Measurements from ENCODE around the gene DEPP1.

The DEPP1 gene

DNA sequence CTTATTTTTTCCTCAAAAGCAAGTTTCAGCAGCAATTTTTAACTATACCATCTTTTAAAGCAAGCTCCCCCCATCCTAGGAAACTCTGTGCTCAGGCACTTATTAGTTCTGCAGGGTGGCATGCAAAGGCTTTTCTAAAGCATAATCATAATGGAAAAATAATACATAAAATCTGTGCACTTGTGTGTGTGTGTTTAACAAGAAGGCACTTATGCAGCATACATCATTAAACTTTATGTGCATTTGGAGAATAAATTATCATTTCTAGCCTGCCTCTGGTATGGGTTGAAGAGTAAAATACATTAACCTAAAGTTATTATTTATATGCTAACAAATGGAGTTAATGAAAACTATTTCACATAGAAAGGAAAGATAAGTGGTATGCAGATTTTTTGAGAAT is 24.6 kb downstream of the DEPP1 start:
- TF ChIP-seq, protein P1, sequence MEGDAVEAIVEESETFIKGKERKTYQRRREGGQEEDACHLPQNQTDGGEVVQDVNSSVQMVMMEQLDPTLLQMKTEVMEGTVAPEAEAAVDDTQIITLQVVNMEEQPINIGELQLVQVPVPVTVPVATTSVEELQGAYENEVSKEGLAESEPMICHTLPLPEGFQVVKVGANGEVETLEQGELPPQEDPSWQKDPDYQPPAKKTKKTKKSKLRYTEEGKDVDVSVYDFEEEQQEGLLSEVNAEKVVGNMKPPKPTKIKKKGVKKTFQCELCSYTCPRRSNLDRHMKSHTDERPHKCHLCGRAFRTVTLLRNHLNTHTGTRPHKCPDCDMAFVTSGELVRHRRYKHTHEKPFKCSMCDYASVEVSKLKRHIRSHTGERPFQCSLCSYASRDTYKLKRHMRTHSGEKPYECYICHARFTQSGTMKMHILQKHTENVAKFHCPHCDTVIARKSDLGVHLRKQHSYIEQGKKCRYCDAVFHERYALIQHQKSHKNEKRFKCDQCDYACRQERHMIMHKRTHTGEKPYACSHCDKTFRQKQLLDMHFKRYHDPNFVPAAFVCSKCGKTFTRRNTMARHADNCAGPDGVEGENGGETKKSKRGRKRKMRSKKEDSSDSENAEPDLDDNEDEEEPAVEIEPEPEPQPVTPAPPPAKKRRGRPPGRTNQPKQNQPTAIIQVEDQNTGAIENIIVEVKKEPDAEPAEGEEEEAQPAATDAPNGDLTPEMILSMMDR (IDR thresholded peaks at IDR 0.05; ENCODE audit: low read depth, low read length) = no peak
- no peak for DNase-seq (ENCODE audit: extremely low read depth, low read depth)

DNA sequence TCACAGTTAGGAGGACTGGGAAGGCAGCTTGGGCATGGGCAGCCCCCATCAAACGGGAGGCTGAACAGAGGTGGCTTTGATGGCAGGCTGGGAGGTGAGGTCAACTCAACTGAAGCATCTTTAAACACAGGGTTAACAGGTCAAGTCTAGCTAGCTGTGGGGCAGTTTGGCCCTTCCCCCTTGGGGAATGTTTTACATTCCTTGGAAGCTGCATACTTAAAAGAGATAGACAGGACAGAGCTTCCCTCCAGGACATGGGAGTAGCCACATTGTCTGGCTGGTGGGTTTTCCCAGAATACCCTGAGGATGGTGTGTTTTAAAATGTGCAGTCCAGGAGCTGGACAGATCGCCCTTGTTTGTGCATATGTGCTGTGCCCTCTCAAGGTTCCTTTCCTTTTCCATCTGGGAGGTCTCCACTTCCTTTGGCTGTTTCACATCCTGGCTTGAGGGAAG is 25.8 kb downstream of the DEPP1 start:
- TF ChIP-seq, protein P1 (IDR thresholded peaks at IDR 0.05; ENCODE audit: low read depth, low read length) = no peak
- no peak for DNase-seq (ENCODE audit: extremely low read depth, low read depth)

DNA sequence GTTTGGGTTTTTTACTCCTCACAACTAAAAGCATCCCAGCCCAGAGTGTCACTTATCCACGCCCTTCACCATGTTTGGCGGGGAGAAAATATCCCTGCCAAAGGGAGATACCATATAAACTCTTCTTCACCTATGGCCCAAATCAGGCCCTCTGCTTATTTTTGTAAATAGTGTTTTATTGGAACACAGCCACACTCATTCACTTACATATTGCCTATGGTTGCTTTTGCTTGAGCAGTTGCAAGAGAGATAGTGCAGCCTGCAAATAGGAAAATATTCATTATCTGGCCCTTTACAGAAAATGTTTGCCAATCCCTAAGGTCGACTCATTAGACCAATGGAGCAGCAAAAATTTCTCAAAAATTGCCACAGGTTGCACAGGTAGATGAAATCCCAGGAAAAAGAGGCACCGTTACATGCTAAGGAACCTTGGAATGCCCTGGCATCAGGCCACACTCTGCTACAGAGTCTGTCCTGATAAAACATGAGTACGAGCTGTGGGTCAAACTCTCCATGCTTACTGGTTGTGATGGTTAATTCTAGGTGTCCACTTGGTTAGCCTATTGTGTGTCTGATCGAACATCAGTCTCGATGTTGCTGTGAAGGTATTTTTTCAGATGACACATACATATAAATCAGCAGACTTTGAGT is 26.9 kb downstream of the DEPP1 start:
- DNase-seq (ENCODE audit: extremely low read depth, low read depth) = no peak
- TF ChIP-seq, protein P1 (IDR thresholded peaks at IDR 0.05; ENCODE audit: low read depth, low read length) = no peak

DNA sequence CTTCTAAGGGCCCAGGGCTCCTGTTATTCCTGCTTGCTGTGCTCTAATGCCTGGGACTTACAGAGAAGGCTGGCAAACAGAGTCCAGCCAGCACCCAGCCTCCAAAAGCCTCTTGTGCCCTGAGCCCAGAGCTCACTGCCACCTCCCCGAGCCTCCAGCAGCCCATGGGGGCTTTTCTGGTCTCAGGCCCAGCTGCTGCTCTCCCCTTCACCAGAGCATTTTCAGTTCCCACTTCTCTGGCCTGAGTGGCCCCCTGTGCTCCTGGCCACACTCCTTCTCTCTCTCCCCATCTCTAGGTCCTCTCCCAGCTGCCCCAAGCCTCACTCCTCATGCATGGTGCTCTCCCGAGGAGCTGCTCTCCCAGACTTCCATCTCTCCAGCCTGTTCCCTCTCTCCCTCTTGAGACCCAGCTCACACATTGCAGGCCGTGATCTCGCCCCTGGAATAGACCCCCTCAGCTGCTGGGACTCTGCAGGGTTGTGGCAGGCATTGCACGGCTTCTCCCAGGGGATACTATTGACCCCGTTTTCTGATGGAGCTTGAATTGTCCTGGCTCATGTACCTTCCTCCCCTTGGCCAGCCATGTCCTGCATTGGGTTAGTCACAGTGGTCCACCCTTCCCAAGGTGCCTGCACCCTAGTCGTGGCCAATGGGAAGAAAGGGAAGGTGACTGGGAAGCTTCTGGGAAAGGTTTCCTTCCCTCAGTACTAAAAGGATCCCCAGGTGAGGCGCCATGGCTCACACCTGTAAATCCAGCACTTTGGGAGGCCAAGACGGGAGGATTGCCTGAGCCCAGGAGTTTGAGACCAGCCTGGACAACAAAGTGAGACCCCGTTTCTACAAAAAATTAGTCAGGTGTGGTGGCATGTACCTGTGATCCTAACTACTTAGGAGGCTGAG is 28.0 kb downstream of the DEPP1 start:
- TF ChIP-seq, protein P1 (IDR thresholded peaks at IDR 0.05; ENCODE audit: low read depth, low read length) = no peak
- no peak for DNase-seq (ENCODE audit: extremely low read depth, low read depth)

DNA sequence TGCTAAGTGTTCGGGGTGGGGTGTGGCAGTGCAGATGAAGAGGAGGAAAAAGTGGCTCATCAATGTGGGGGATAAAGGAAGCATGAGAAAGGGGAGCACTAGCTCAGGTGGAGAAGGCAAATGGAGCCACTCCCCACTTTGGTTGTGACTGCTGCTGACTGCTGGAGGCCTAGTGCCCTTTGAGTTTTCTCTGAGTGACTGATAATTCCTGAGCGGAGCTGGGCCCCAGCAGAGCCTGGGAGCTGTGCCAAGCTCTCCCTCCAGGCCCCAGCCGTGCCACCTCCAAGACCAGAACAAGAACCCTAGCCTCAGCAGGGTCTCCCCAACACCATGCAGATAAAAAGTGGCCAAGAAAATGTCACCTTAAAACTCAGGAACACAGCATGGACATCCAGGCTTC is 28.7 kb downstream of the DEPP1 start:
- TF ChIP-seq, protein P1 (IDR thresholded peaks at IDR 0.05; ENCODE audit: low read depth, low read length) = no peak
- no peak for DNase-seq (ENCODE audit: extremely low read depth, low read depth)

DNA sequence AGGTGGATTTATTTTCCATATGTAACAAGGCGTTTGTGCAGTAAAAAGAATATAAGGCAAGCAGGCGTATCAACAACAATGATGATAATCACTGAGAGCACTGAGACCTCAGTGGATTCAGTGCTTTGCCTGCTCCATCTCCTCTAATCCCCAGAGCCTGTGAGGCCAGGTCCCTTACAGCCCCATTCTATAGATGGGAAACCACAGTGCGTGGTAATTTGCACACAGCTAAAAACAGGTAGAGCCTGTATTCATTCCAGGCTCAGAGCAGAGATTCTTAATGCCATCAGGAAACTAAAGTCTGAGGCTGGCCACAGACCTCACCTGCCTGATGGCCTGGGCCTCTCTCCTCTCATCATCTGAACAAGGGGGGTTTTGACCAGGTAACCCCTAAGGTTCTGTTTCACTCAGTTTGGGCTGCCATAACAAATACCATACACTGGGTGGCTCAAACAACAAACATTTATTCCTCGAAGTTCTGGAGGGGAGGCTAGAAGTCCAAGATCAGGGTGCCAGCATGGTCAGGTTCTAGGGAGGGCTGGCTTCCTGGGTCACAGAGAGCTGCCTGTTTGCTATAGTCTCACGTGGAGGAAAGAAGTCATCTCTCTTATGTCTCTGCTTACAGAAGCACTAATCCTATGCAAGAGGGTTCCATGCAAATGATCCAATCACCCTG is 29.3 kb downstream of the DEPP1 start:
- TF ChIP-seq, protein P1 (IDR thresholded peaks at IDR 0.05; ENCODE audit: low read depth, low read length) = no peak

More for the DNA sequence above, 29.3 kb downstream of the DEPP1 start:
- DNase-seq (ENCODE audit: extremely low read depth, low read depth) = no peak

All from AG09319 (cell line).